ENCODE measurements around the gene BST1.
A peak's percentile ranks its signal among the peaks of the same experiment; 100 is the strongest.
"Not testable (repeated sequence)": the region's sequence is repeated elsewhere in the genome, so short reads cannot be mapped to it uniquely, and the experiment has no call there.

Gene BST1

GRCh38 chr4:15746110-15746509 is 43.2 kb downstream of the BST1 start:
- DNase-seq (ENCODE audit: low read depth), result no peak

GRCh38 chr4:15749001-15749400 is 46.1 kb downstream of the BST1 start:
- no peak for DNase-seq (ENCODE audit: low read depth)

GRCh38 chr4:15751153-15751552 is 48.3 kb downstream of the BST1 start:
- no peak for DNase-seq (ENCODE audit: low read depth)

DNA sequence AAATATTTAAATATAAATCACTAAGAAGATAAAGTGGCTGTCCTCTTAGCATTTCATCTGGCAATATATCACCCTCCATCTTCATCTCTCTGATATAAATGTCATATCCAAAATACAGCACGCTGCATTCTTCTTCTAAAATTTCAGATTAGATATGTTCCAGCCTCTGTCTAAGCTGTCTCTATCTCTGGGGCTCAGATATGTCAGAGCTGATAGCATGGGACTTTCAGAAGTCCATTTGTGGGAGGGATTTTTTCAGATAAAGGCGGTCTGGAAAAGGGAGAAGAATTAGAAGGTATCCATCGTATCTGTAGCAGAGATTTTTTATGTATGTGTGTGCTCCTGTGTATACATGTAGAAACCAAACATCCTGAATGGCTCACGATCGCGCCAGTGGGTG is 50.2 kb downstream of the BST1 start:
- DNase-seq (ENCODE audit: low read depth), result no peak

- DNase-seq (ENCODE audit: low read depth), result no peak
These were observed 50.9 kb downstream of the BST1 start for GRCh38 chr4:15753786-15754185.

DNA sequence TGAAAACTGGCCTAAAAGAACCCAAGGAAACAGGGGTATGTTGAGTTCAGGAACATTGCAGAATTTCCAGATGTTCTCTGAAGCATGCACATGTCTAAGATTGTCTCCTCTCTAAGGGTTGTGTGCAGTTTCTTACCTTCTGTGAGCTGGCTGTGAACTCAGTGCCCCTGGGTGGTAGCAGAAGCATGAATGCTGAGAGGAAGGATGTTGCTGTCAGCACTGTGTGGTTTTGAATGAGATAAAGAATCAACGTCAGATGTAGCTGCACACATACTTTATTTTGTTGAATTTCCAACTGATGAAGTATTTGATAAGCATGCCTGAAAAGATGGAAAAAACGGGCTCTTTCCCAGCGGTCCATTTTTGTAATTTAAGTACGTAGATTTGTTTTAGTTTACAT is 51.5 kb downstream of the BST1 start:
- DNase-seq (ENCODE audit: low read depth), result no peak

DNA sequence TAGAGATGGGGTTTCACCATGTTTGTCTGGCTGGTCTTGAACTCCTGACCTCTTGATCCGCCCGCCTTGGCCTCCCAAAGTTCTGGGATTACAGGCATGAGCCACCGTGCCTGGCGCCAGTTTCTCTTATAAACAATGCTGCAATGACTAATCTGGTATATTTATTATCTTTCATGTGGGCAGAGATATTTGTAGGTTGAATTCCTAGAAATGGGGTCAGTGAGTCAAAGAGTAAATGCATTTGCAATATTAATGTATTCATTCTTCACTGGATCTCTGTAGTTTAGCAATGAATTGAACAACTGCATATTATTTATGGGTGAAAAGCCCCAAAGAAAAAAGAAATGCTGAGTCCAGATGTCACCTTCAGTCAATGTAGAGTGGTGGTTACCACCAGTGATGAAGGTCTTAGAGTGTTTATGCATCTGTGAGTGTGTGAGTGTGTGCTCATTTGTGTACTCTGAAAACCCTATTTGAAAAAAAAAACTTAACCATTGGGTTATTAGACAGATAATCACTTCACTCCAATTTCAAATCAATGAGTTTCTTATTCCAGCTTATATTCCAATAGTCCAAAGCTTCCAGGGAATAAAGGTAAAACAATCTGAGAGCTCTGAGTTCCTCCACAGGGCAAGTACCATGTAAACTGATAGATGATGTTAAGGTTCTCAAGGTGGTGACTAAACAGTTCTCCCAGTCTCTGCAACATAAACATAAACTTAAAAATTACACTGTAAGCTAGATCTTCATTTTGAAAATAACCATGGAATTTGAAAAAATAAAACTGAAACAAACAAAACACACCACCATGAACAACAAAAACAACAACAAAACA is 52.7 kb downstream of the BST1 start:
- no peak for DNase-seq (ENCODE audit: low read depth)

DNA sequence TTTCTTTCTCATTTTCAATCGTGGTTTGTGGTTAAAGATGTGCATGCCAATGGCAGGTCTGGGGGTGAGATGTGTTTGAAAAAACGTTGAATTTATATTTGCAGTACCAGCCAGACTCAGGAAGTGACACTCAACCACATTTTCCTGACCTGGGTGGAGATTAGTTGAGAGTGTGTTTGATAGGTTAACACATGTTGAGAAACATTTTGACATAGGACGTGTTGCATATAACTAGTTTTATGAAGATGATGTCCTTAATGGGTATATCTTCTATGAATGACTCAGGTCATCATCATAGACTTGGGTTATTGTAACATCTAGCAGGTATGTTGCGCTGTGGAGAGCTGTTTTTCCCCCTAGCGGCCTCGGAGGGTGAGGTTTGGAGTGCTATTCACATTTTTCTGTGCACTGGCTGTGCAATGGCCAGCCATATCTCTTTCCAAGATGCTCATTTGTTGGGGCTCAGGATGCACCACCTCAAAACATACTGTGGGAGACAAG is 53.5 kb downstream of the BST1 start:
- peak; percentile 64 for DNase-seq (ENCODE audit: low read depth)

GRCh38 chr4:15757054-15757453 is 54.2 kb downstream of the BST1 start:
- no peak for DNase-seq (ENCODE audit: low read depth)

DNA sequence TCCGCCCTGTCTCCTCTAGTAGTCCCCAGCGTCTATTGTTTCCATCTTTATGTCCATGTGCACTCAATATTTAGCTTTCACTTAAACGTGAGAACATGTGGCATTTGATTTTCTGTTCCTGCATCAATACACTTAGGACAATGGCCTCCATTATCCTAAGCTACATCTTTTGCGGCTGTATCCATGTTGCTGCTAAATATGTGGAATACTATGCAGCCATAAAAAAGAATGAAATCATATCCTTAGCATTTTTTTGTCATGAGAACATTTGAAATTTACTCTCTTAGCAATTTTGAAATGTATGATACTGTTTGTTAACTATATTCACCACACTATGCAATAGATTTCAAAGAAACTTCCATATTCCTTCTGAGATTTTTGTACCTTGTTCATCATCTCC is 55.4 kb downstream of the BST1 start:
- DNase-seq (ENCODE audit: low read depth), result no peak

- not testable (repeated sequence) for DNase-seq (ENCODE audit: low read depth)
These were observed 59.6 kb downstream of the BST1 start for GRCh38 chr4:15762460-15762859.

DNA sequence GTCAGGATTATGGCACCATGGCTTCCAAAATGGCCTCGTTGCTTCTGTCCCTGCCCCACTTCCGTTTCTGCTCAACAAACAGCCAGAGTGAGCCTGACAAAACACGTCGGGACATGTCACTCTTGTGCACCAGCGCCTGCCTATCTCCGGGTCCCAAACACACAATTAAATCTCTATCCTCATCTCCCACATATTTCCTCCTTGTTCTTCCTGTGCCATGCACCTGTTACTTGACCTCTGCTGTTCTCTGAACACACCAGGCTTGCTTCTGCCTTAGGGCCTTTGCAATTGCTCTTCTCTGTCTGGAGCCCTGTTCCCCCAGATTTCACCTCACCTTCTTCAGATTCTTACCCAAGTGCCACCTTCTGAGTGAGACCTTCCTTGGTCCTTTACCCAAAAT is 62.5 kb downstream of the BST1 start:
- peak; percentile 68 for DNase-seq (ENCODE audit: low read depth)

GRCh38 chr4:15765910-15766697 is 63.2 kb downstream of the BST1 start:
- DNase-seq (ENCODE audit: low read depth), result peak; percentile 87

GRCh38 chr4:15766821-15767220 is 64.0 kb downstream of the BST1 start:
- no peak for DNase-seq (ENCODE audit: low read depth)

DNA sequence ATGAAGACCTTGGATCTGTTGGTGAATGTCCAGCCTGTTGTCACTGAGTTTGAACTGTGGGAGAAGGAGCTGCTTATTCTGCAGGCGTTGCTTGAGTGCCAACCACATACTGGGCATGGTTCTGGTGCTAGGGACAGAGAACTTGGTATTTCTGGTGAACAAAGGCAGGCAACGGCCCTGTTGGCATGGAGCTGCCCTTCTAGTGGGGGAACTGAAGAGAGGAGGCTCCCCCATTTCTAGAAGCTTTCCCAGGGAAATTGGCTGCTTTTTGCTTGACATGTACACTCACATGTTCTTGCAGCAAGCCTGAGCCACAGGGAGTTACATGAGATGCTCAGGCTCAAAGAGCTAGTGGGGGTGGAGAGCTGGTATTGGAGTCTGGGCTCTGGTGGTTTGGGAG is 66.3 kb downstream of the BST1 start:
- DNase-seq (ENCODE audit: low read depth), result no peak

GRCh38 chr4:15771216-15772058 is 68.6 kb downstream of the BST1 start:
- no peak for DNase-seq (ENCODE audit: low read depth)

DNA sequence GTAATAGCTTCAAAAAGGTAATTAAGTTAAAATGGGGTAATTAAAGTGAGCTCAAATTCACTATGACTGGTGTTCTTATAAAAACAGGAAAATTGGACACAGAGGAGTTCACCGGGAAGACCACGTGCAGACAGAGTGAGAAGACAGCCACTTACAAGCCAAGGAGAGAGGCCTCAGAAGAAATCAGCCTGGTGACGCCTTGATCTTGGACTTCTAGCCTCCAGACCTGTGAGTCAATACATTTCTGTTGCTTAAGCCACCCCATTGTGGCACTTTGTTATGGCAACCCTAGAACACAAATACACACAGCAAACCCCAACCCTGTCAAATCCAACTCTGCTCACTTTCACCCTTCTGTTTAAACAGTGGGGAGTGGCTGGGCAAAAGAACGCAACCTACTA is 71.2 kb downstream of the BST1 start:
- DNase-seq (ENCODE audit: low read depth), result no peak

- no peak for DNase-seq (ENCODE audit: low read depth)
These were observed 74.2 kb downstream of the BST1 start for GRCh38 chr4:15776871-15777648.

DNA sequence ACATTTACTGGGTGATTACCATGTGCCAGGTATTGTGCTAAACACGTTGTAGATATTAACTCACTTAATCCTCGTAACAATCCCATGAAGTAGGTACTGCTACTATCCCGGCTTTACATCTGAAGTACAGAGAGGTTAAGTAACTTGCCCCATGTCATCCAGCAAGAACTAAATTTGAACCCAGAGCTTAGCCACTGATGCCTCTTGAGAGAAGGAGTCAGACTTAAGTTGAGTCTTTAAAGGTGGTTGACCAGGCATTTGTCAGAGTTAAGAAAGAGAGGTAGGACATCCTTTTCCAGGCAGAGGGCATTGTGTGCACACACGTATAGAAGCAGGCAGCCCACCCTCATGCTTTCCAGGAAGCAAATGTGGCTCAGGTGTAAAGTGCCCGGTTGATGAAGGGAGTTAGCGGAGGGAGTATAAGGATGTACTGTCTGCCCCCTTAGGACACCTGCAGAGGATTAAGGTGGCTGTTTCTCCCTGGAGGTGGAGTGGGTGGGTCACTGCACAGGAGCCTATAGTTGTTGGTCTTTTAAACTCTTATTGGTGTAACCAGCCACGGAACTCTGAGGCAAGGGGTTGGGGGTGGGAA is 74.9 kb downstream of the BST1 start:
- no peak for DNase-seq (ENCODE audit: low read depth)

DNA sequence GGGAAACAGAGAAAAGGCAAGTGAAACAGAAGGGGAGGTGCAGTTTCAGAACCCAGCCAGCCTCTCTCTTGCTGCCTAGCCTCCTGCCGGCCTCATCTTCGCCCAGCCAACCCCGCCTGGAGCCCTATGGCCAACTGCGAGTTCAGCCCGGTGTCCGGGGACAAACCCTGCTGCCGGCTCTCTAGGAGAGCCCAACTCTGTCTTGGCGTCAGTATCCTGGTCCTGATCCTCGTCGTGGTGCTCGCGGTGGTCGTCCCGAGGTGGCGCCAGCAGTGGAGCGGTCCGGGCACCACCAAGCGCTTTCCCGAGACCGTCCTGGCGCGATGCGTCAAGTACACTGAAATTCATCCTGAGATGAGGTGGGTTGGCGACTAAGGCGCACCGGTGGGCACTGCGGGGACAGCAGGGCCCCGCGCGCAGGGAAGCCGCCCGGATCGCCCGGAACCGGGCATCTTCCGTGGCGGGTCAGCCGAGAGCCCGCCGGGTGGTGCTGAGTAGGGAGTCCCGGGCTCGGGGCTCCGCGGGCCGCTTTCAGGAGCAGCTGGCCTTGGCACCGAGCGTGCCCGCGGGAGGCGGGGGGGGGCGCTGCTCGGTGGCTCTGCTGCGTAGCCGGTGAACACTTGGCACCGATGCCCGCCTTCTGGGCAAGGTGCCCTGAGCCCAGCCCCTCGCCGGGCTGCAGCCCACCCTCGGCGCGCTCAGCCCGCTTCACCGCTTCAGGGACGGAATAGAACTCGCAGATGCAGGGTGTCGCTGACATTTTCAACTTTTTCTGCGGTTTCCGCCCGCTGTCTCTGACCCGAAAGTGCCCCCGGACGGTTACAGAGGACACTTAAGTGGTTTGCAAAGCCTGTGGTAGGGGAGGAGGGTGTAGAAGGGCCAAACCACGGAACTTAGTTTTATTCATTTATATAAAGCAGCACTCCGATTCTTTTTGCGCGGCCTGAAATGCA is 75.7 kb downstream of the BST1 start, which contains the start of gene CD38:
Gene CD38, plus strand, starts transcription at position 40 of the 953 bp plus-strand sequence. Its CDS starts 87 bp downstream, at position 127.
- peak; percentile 55 for DNase-seq (ENCODE audit: low read depth)

Measured in CMK (cell line).